HG02610 (cell line): Measurements from ENCODE around the gene OR8B4.
"Not testable (repeated sequence)": the region's sequence is repeated elsewhere in the genome, so short reads cannot be mapped to it uniquely, and the experiment has no call there.

Experiments used
- ATAC-seq: cut with Tn5 transposase; IDR thresholded peaks from one replicate; pipeline ENCODE4 v1.9.1; 2021; ENCODE audit warnings: mild to moderate bottlenecking, moderate library complexity; ENCODE audit not compliant: unreplicated experiment

Gene OR8B4

DNA sequence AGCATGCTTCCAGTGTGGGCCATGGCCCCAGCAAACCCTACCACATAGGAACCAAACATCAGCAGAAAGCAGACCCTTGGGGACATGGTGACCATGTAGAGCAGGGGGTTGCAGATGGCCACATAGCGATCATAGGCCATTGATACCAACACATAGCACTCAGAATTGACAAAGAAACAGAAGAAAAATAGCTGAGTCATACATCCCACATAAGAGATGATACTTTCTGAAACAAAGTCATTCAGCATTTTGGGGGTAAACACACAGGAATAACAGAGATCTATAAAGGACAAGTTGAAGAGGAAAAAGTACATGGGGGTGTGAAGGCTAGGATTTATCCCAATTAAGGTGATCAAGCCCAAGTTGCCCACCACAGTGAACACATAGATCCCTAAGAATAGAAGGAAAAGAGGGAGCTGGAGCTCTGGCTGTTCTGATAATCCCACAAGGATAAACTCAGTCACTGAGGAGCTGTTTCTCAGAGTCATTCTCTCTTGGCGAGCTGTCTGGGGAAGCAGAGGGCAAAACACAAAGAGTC, at the start of gene OR8B4:
Gene OR8B4, minus strand, starts transcription at position 488 of the 538 bp plus-strand sequence. Its CDS starts 0 bp downstream, at position 488.
- ATAC-seq, result no peak

DNA sequence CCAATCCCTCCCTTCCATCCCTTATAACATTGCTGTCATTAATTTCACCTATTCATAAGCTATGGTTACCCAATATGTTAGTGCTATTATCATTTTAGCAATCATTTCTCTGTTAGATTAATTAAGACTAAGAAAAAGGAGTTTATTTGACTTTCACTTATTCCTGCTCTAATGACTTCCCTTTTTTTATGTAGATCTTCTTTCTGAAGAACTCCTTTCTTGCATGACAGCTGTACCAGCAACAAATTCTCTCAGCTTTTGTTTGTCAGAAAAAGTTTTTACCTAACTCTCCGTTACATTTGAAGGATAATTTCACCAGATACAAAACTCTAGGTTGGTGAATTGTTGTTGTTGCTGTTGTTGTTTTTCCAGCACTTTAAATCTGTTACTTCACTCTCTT, 49.4 kb upstream of the OR8B4 start:
- ATAC-seq, result no peak

DNA sequence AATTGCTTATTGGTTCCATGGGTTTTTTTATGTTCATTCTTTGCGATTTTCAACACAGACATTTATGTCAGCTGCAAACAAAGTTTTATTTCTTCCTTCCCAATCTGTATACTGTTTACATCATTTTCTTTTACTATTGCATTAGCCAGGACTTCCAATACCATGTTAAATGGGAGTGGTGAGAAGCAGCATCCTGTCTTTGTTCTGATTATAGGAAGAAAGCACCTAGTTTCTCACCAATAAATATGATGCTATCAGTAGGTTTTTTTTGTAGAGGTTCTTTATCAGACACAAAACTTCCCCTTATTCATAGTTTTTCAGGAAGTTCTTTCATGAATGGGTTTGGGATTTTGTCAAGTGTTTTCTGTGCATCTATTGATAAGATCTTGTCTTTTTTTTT, 48.8 kb upstream of the OR8B4 start:
- ATAC-seq, result no peak

GRCh38 chr11:124470561-124471227, 46.0 kb upstream of the OR8B4 start:
- no peak for ATAC-seq

GRCh38 chr11:124467381-124467927, 42.8 kb upstream of the OR8B4 start:
- ATAC-seq, result no peak

DNA sequence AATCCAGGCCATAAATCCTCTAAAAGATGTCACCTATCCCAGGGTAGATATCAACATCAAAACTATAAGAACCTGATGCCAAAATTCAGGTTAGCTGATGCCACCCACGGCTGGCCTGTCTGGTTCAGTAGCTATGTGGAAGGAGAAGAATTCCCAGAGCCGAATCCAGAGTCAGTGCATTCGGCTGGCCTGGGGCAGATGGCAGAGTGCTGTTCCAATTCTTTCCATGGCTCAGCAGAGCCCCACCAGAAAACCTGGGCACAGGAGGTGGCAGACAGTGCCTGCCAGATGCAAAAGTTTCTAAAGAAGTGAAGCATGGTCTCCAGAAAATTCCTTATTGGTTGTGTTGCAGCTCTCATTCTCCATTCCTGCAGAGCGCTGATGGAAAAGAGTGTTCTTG, 40.7 kb upstream of the OR8B4 start:
- ATAC-seq, result no peak

GRCh38 chr11:124463990-124464389, 39.3 kb upstream of the OR8B4 start:
- no peak for ATAC-seq

DNA sequence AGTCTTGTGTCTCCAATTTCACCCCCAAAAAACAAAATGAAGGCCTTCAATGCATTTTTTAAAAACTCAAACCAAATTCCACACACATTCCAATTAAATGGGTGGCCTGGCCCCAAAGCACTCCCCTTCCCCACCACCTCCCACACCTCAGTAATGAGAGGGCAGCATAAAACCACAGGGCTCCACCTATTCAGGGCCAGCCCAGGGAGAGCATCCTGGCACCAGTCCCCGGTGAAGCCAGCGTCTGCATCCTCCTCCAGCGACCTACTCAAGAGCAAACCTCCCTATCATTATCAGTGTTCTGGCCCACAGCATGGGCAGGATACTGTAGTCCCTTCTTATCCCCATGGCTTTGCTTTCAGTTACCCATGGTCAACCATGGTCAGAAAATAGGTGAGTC, 38.7 kb upstream of the OR8B4 start:
- ATAC-seq, result no peak

DNA sequence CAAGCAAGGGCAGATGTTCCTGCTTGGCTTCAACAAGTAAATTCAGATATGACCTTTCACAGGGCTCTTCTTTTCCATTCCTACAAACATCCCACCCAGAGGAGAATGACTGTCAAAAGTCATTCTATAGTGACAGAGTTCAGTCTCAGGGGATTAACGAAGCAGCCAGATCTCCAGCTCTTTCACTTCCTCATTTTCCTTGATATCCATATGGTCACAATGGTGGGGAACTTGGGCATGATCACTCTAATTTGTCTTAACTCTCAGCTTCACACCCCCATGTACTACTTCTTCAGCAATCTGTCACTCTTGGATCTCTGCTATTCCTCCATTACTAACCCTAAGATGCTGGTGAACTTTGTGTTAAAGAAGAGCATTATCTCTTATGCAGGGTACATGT, 35.8 kb upstream of the OR8B4 start:
- ATAC-seq, result no peak

- not testable (repeated sequence) for ATAC-seq
Observed at GRCh38 chr11:124459379-124459778, 34.7 kb upstream of the OR8B4 start.

- no peak for ATAC-seq
Observed at GRCh38 chr11:124454552-124454951, 29.9 kb upstream of the OR8B4 start.

DNA sequence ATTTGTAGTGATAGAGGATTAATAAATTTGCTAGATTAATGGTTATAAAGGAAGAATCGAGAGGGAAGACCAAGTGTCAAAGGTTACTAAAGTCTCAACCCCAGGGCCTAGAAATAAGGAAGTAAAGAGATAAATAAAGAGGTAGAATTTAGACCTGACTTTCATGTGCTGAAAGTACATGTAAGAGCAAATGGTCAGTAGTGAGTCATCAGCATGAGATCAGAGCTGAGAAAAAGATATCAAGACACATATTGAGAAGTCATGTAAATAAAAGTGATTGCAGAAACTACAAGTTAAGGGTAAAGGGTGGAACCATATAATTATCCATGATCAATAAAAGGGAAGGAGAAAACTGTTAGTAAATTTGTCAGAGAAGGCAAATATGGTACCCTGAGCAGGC, 22.2 kb upstream of the OR8B4 start:
- no peak for ATAC-seq

DNA sequence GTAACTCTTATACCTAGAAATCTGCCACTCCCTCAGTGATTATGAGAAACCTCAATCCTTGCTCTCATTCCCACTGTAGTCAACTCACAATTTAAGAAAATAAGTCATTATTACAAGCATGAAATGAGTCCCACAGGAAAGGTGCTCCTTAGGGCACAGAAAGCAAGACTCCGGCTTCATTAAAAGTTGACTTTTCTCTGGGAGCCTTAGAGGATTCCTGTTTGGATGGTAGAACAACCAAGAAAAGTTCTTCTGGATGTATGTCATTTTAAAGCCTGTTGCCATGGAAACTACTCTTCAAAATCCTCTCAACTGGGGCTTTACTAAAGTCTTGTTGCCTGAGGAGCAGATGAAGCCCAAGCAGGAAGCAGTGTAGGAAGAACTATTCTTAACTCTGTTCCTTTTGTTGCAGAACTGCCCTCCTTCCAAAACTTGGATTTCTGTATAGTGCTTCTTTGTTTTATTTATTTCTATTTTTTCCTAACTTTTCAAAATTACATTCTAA, 21.0 kb upstream of the OR8B4 start, which contains the start of gene OR8B8:
Gene OR8B8, minus strand, starts transcription at position 51 of the 505 bp plus-strand sequence. CDS start 4,611 bp downstream, outside the sequence.
- ATAC-seq, result no peak

DNA sequence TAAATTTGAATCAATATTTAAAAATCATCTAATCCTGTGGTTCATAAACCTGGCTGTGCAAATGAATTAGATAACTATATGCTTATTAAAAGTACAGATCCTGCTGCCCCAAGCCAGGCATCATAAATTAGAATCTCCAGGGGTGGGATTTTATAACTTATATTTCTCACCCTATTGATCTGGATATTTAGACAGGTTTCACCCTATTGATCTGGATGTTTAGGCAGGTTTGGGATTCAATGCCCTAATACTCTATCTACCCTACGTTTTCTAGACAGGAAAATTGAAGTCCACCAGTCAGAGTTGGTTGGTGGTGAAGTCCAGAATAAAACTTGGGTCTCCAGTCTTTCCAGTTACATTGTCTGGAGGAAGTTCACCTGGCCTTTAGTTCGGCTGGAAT, 18.2 kb upstream of the OR8B4 start:
- ATAC-seq, result no peak

GRCh38 chr11:124442442-124442841, 17.8 kb upstream of the OR8B4 start:
- no peak for ATAC-seq

GRCh38 chr11:124441519-124441918, 16.8 kb upstream of the OR8B4 start:
- no peak for ATAC-seq

DNA sequence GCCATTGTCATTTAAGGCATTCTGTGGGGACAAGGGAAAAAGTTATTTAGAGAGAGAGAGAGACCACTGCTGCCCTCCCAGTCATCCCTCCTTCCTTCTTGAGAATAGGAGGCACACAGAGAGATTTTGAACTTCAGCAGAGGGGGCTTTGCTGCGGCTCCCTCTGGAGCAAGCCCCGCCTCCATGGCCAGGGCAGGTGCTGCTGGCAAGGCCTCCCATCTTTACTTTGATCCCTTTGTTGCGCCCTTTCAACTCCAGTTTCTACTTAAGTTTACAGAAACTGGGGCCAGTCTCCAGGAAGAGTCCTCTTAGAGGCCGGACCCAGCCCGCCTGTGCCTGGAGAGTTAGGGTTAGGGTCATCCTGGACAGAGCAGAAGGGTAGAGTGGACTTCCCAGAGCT, 16.4 kb upstream of the OR8B4 start:
- no peak for ATAC-seq

- no peak for ATAC-seq
Observed at GRCh38 chr11:124440608-124441007, 15.9 kb upstream of the OR8B4 start.

- ATAC-seq, result no peak
Observed at GRCh38 chr11:124434699-124435098, 10.0 kb upstream of the OR8B4 start.

DNA sequence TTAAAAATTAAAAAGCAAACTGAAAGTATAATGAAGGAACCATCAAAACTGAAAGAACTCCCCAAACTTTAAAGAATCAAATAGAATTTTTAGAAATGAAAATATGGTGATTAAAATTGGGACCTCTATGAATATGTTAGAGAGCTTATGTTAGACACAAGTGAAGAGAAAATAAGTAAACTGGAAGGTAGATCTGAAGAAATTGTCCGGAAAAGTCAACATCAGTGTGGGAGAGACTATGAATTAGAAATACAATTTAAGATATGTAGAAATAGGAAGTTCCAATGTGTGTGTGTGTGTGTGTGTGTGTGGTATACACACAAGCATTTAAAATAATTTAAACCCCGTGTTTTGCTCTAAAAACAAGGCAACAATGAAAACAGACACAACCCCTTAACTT, 4.9 kb upstream of the OR8B4 start:
- no peak for ATAC-seq

DNA sequence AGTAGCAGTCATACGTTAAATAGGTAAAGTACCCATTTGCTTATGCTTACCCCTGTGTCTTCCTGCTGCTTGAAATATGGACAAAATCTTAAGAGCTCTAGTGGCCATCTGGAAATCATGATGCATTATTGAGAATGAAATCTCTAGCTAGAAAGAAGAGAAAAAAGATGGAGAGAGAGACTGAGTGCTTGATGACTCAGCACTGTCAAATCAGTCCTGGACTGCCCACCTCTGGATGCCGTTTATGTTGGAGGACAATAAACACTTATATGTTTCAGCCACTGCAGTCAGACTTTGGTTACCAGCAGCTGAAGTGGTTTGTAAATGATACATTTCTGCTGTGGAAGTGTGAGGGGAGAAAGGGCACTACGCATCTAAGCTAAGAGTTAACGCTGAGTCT, 3.6 kb downstream of the OR8B4 start:
- ATAC-seq, result no peak

DNA sequence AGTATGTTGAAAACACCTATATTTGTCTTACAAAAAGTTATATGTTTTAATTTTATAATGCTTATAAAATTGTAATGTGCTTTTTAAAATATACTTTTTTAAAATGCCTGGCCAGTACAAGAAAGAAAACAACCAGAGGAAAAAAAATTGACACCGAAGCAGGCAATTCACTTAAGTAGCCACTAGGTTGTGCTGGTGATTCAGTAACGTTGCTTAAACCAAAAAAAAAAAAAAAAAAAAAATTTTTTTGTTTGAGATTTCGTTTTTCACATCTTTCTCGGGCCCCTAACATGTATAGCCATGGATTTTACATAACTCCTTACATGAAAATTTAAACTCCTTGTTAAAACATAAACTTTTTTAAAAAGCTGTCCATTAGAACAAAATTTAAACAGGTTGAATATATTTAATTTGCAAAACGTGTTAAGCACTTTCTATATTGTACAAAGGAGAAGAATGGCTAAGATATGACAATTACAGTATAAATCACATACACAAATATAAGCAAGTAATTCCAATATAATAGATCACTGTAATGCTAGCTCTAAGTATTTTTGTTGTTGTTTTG, 9.2 kb downstream of the OR8B4 start:
- ATAC-seq, result no peak
